Endothelial cell (in vitro differentiated cells): ENCODE measurements around the gene ZC3H12C. TPM values are rescaled to one million over a fixed set of nuclear protein-coding genes. Genes with fewer than 3 reads are reported as not detected.

Source experiments
- DNase-seq: peaks from one replicate; pipeline ENCODE4 v3.0.0; 2021; ENCODE audit warnings: low spot score
- H3K27ac Mint-ChIP-seq: one replicate; pipeline ENCODE4 v1.8.0; 2021; ENCODE audit warnings: mixed read lengths, inconsistent platforms; ENCODE audit not compliant: unreplicated experiment
- H3K27me3 Mint-ChIP-seq: one replicate; pipeline ENCODE4 v1.8.0; 2021; ENCODE audit warnings: mild to moderate bottlenecking, moderate library complexity, mixed read lengths, inconsistent platforms; ENCODE audit not compliant: unreplicated experiment
- H3K36me3 Mint-ChIP-seq: one replicate; pipeline ENCODE4 v1.8.0; 2021; ENCODE audit warnings: mild to moderate bottlenecking, low read depth, mixed read lengths, inconsistent platforms; ENCODE audit not compliant: unreplicated experiment
- H3K4me1 Mint-ChIP-seq: one replicate; pipeline ENCODE4 v1.8.0; 2021; ENCODE audit warnings: mild to moderate bottlenecking, mixed read lengths, inconsistent platforms; ENCODE audit not compliant: unreplicated experiment
- H3K4me3 Mint-ChIP-seq: one replicate; pipeline ENCODE4 v1.8.0; 2021; ENCODE audit warnings: mild to moderate bottlenecking, mixed read lengths, inconsistent platforms; ENCODE audit not compliant: unreplicated experiment
- H3K9me3 Mint-ChIP-seq: one replicate; pipeline ENCODE4 v1.8.0; 2021; ENCODE audit warnings: mixed read lengths, inconsistent platforms; ENCODE audit not compliant: unreplicated experiment
- CTCF ChIP-seq: fragments of 200-600 bp; sonication (generic); IDR thresholded peaks from one replicate; pipeline ENCODE4 v1.5.0; 2021; ENCODE audit warnings: antibody characterized with exemption; ENCODE audit not compliant: unreplicated experiment
- total RNA-seq: library from RNA; stranded (reverse); fragmentation: NEBNext Ultra II Directional; extraction: Animal tissue kit (Norgen Biotek cat#: 25700); gene quantifications from one replicate; pipeline ENCODE4 v1.2.1, GENCODE V29; 2021; ENCODE audit not compliant: unreplicated experiment

Gene ZC3H12C
- total RNA-seq, 1 donor from 2014 or later: 6.4 TPM

- Mint-ChIP-seq H3K4me1 (peaks cover 3% of the 10 kb centered on the region), H3K36me3 (peaks cover 5% of the 10 kb centered on the region), H3K9me3 (peaks cover 6% of the 10 kb centered on the region), H3K27ac (no peak overlapping the region), H3K27me3 (peaks cover 1% of the 10 kb centered on the region), H3K4me3 (no peak overlapping the region)
- no peak for DNase-seq
- TF ChIP-seq CTCF: no peak
Measured at GRCh38 chr11:110110854-110111253, 17.7 kb downstream of the ZC3H12C start.

- peaks cover 3% of the 10 kb centered on the region for H3K4me1 Mint-ChIP-seq
- H3K9me3 Mint-ChIP-seq: no peaks in the 10 kb centered on the region
- H3K4me3 Mint-ChIP-seq: no peak overlapping the region
- DNase-seq: no peak
- TF ChIP-seq CTCF: no peak
- H3K27ac Mint-ChIP-seq: no peak overlapping the region
- H3K36me3 Mint-ChIP-seq: no peaks in the 10 kb centered on the region
- peaks cover 1% of the 10 kb centered on the region for H3K27me3 Mint-ChIP-seq
Measured at GRCh38 chr11:110112457-110112856, 19.3 kb downstream of the ZC3H12C start.

DNA sequence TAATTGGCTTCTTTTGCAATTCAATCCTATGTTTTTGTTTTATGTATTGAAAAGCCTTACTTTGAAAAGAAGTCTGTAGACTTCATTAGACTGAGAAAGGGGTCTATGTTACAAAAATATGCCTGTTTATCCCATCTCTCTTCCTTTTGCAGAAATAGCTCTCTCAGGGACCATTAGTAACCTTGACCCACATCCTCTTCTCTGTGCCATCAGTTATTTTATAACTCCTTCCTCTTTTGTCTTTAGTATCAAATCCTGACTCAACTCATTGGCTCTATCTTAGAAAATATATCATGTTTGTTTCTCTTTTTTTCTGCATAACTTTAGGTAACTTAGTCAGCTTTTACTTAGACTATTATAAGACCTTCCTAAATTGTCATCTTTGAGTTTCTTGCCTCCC lies 20.3 kb downstream of the ZC3H12C start:
- Mint-ChIP-seq H3K27me3 (no peaks in the 10 kb centered on the region), H3K27ac (no peak overlapping the region), H3K4me3 (no peak overlapping the region), H3K9me3 (no peaks in the 10 kb centered on the region), H3K4me1 (peaks cover 3% of the 10 kb centered on the region), H3K36me3 (no peaks in the 10 kb centered on the region)
- no peak for DNase-seq
- TF ChIP-seq CTCF: no peak

DNA sequence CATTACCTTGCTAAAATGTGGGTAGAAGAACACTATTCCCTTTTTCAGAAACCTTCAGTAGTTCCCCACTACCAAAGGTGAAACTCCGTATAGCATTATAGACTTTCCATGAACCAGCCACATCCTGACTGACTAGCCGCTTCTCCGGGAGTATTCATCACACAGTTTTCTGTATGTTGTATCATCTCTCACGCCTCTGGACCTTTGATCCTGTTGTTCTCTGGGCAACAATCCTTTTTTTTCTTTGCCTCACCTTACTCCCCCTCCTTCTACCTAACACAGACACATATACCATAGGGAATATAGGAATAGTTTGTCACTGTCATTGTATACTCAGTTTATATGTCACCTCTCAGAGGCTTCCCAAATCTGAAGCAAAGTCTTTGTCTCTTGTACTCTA lies 20.8 kb downstream of the ZC3H12C start:
- H3K4me1 Mint-ChIP-seq: peaks cover 3% of the 10 kb centered on the region
- H3K27ac Mint-ChIP-seq: no peak overlapping the region
- H3K27me3 Mint-ChIP-seq: no peaks in the 10 kb centered on the region
- no peak overlapping the region for H3K4me3 Mint-ChIP-seq
- no peak for TF ChIP-seq CTCF
- no peak for DNase-seq
- no peaks in the 10 kb centered on the region for H3K36me3 Mint-ChIP-seq
- H3K9me3 Mint-ChIP-seq: no peaks in the 10 kb centered on the region

DNA sequence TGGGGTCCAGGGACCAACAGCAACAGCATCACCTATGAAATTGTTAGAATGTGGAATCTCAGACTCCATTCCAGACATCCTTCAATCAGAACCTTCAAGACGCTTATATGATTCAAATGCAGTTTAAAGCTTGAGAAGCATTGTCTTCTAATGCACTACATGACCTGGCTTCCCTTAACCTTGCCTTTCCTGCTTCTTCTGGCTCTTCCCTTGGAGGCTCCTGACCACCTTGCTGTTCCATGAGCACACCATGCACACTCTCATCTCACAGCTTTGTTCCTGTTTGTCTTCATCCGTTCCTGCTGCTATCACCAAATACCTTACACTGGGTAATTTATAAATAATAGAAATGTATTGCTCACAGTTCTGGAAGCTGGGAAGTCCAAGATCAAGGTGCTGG lies 26.1 kb downstream of the ZC3H12C start:
- DNase-seq: no peak
- no peaks in the 10 kb centered on the region for H3K27me3 Mint-ChIP-seq
- TF ChIP-seq CTCF: no peak
- H3K9me3 Mint-ChIP-seq: no peaks in the 10 kb centered on the region
- H3K4me3 Mint-ChIP-seq: no peak overlapping the region
- H3K27ac Mint-ChIP-seq: no peak overlapping the region
- H3K36me3 Mint-ChIP-seq: no peaks in the 10 kb centered on the region
- no peaks in the 10 kb centered on the region for H3K4me1 Mint-ChIP-seq
